Prostate gland (tissue), 2 donors: ENCODE measurements around the gene ABCC4. TPM values are rescaled to one million over a fixed set of nuclear protein-coding genes. Genes with fewer than 3 reads are reported as not detected.

Source experiments
- DNase-seq: peaks from one replicate; pipeline ENCODE4 v3.0.0-alpha.2; 2019; ENCODE audit warnings: low spot score
- H3K27ac ChIP-seq, 2 donors: fragments of 200-600 bp; sonication (generic); 2 replicates each; pipeline ENCODE4 v1.5.1; 2017 to 2019
- H3K27me3 ChIP-seq: fragments of 200-600 bp; sonication (generic); replicated peaks from 2 replicates; pipeline ENCODE4 v1.5.1; 2019; ENCODE audit not compliant: insufficient read depth
- H3K36me3 ChIP-seq, 2 donors: fragments of 200-600 bp; sonication (generic); 1 replicate in 1 of 2; 2 replicates in 1 of 2; pipeline versions ENCODE4 v1.5.1 to v1.8.1; 2017 to 2019
- H3K4me1 ChIP-seq: fragments of 200-600 bp; sonication (generic); replicated peaks from 2 replicates; pipeline ENCODE4 v1.5.1; 2019
- H3K4me3 ChIP-seq, 2 donors: fragments of 200-600 bp; sonication (generic); 2 replicates each; pipeline ENCODE4 v1.5.1; 2017 to 2019
- H3K9me3 ChIP-seq: fragments of 200-600 bp; sonication (generic); 2 replicates; pipeline ENCODE4 v1.5.1; 2017
- CTCF ChIP-seq, 4 experiments: fragments of 200-600 bp in 2 of 4; fragments of 450-650 bp in 2 of 4; sonication (generic) in 2 of 4; IDR thresholded peaks; 1 replicate in 3 of 4; 2 replicates in 1 of 4; pipeline ENCODE4 v1.5.1; 2016 to 2019; ENCODE audit warnings: antibody characterized with exemption in 4 of 4, mild to moderate bottlenecking in 2 of 4, moderate library complexity in 2 of 4
- POLR2A ChIP-seq: fragments of 450-650 bp; IDR thresholded peaks from one replicate; pipeline ENCODE4 v1.6.1; 2016; ENCODE audit warnings: antibody characterized with exemption, mild to moderate bottlenecking
- POLR2AphosphoS5 ChIP-seq: sonication (generic); formaldehyde crosslinking; IDR thresholded peaks from one replicate; pipeline ENCODE4 v1.6.1; 2017; ENCODE audit warnings: antibody characterized with exemption
- WGBS: methylation state at CpG from one replicate; pipeline ENCODE4 v1.1.5; 2018; 5-methylcytosine and 5-hydroxymethylcytosine counted together
- intact Hi-C: fragments of 100-400 bp; cut with DNase I; formaldehyde crosslinking; loops from one replicate; pipeline ENCODE4 v1.14.2; 2022
- total RNA-seq, 2 donors: library from RNA; depleted of rRNA; stranded (reverse); fragments of >200 nt; gene quantifications; one replicate each; pipeline ENCODE4 v1.1.0, GENCODE V29; 2016

ABCC4 gene
- total RNA-seq, 2 donors from 2014 or later: 33.3 to 48.4 TPM

- Histone ChIP-seq H3K4me1 (no peaks in the 10 kb centered on the region), H3K36me3 (no peaks in the 10 kb centered on the region), H3K27me3 (no peaks in the 10 kb centered on the region), H3K9me3 (no peaks in the 10 kb centered on the region), H3K4me3 (no peak overlapping the region), H3K27ac (no peak overlapping the region)
- intact Hi-C loops: no loop called here
- 87% methylated on average over 12 of the region's 12 CpGs for WGBS
- no peak for DNase-seq
- no peak for TF ChIP-seq POLR2AphosphoS5
- no peak for TF ChIP-seq POLR2A
- TF ChIP-seq CTCF (IDR thresholded peaks at IDR 0.05): no peak
These were observed 16.1 kb upstream of the ABCC4 start for GRCh38 chr13:95317039-95317989.

- H3K27me3 ChIP-seq: no peaks in the 10 kb centered on the region
- intact Hi-C loops: no loop called here
- H3K4me3 ChIP-seq: no peak overlapping the region
- H3K9me3 ChIP-seq: no peaks in the 10 kb centered on the region
- no peak overlapping the region for H3K27ac ChIP-seq
- DNase-seq: no peak
- TF ChIP-seq POLR2A (no peak), CTCF (IDR thresholded peaks at IDR 0.05) (no peak), POLR2AphosphoS5 (no peak)
- WGBS: 91% methylated on average over 3 of the region's 3 CpGs
- no peaks in the 10 kb centered on the region for H3K4me1 ChIP-seq
- no peaks in the 10 kb centered on the region for H3K36me3 ChIP-seq
These were observed 14.5 kb upstream of the ABCC4 start for GRCh38 chr13:95315752-95316151.

DNA sequence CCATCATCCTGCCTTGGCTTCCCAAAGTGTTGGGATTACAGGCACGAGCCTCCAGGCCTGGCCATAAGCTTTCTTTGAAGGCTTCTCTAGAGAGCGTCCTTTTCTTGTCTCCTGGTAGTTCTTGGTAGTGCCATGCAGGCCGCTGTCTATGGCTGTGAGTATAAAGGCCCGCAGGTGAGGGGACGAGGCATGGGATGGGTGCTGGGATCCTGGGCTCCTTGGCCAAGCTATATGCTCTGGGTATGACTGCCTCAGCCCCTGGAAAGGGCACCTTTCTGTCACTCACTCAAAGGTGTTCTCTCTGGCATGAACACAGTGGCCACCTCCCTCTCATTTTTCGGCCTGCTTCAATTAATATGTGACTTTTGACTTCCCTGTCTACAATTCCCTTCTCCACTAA is 6.3 kb upstream of the ABCC4 start:
- DNase-seq: no peak
- H3K36me3 ChIP-seq: no peaks in the 10 kb centered on the region
- H3K4me1 ChIP-seq: no peaks in the 10 kb centered on the region
- intact Hi-C loops: no loop called here
- H3K27me3 ChIP-seq: no peaks in the 10 kb centered on the region
- WGBS: 82% methylated on average over 6 of the region's 6 CpGs
- no peaks in the 10 kb centered on the region for H3K9me3 ChIP-seq
- H3K27ac ChIP-seq: no peak overlapping the region
- no peak overlapping the region for H3K4me3 ChIP-seq
- TF ChIP-seq POLR2AphosphoS5: no peak
- TF ChIP-seq CTCF (IDR thresholded peaks at IDR 0.05): no peak
- no peak for TF ChIP-seq POLR2A

GRCh38 chr13:95304453-95304852 is 3.2 kb upstream of the ABCC4 start:
- peak overlapping the region in 1 of 2 donors; percentile 13 for H3K27ac ChIP-seq
- no peaks in the 10 kb centered on the region for H3K4me1 ChIP-seq
- WGBS: 45% methylated on average over 2 of the region's 2 CpGs
- H3K36me3 ChIP-seq: no peaks in the 10 kb centered on the region
- TF ChIP-seq POLR2A: no peak
- TF ChIP-seq CTCF (IDR thresholded peaks at IDR 0.05): no peak
- TF ChIP-seq POLR2AphosphoS5: peak; percentile 23
- no peaks in the 10 kb centered on the region for H3K27me3 ChIP-seq
- H3K4me3 ChIP-seq: no peak overlapping the region
- intact Hi-C loops: no loop called here
- no peak for DNase-seq
- no peaks in the 10 kb centered on the region for H3K9me3 ChIP-seq

DNA sequence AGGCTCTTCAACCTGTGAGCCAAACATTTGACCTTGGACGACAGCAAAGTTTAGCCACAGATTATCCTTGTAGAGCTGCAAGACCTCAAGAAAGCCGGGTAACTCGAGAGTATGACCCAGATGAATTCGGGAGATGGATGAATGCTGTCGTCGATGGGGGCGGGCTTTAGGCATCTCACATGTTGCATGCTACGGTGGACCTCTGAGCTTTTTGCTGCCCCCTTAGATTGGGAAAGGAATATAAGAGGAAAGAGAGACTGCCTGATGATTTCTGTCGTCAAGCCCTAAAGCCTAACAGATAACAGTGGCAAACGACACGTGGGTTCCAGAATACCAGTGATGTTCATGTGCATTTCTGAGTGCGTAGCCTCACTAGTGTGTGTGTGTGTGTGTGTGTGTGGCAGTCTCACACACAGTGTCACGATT is 730 bp upstream of the ABCC4 start:
- H3K9me3 ChIP-seq: no peaks in the 10 kb centered on the region
- 23% methylated on average over 13 of the region's 13 CpGs for WGBS
- TF ChIP-seq POLR2A: no peak
- TF ChIP-seq POLR2AphosphoS5: no peak
- TF ChIP-seq CTCF (IDR thresholded peaks at IDR 0.05): no peak
- H3K4me3 ChIP-seq: peak overlapping the region; percentile 74 to 88
- H3K36me3 ChIP-seq: no peaks in the 10 kb centered on the region
- H3K4me1 ChIP-seq: no peaks in the 10 kb centered on the region
- intact Hi-C loops: no loop called here
- no peak for DNase-seq
- H3K27me3 ChIP-seq: no peaks in the 10 kb centered on the region
- H3K27ac ChIP-seq: peak overlapping the region; percentile 81 to 89
